ENCODE measurements around the gene TSHZ2.

TSHZ2 gene

GRCh38 chr20:52987295-52987694 lies 15.1 kb downstream of the TSHZ2 start:
- Histone ChIP-seq H3K9me3 (no peaks in the 10 kb centered on the region), H3K27me3 (no peaks in the 10 kb centered on the region), H3K36me3 (no peaks in the 10 kb centered on the region), H3K4me3 (ENCODE audit: low read depth, low read length) (no peak overlapping the region), H3K4me1 (peaks cover 10% of the 10 kb centered on the region)
- no peak for DNase-seq
- TF ChIP-seq CTCF (IDR thresholded peaks at IDR 0.05; ENCODE audit: low read depth, low read length) = no peak

GRCh38 chr20:52991830-52992229 lies 19.7 kb downstream of the TSHZ2 start:
- Histone ChIP-seq H3K36me3 (no peaks in the 10 kb centered on the region), H3K4me3 (ENCODE audit: low read depth, low read length) (no peak overlapping the region), H3K9me3 (no peaks in the 10 kb centered on the region), H3K4me1 (peaks cover 41% of the 10 kb centered on the region), H3K27me3 (no peaks in the 10 kb centered on the region)
- no peak for DNase-seq
- no peak for TF ChIP-seq CTCF (IDR thresholded peaks at IDR 0.05; ENCODE audit: low read depth, low read length)

GRCh38 chr20:52992632-52993031 lies 20.5 kb downstream of the TSHZ2 start:
- no peak for TF ChIP-seq CTCF (IDR thresholded peaks at IDR 0.05; ENCODE audit: low read depth, low read length)
- Histone ChIP-seq H3K4me3 (ENCODE audit: low read depth, low read length) (no peak overlapping the region), H3K9me3 (no peaks in the 10 kb centered on the region), H3K4me1 (peaks cover 45% of the 10 kb centered on the region), H3K27me3 (no peaks in the 10 kb centered on the region), H3K36me3 (no peaks in the 10 kb centered on the region)
- no peak for DNase-seq

DNA sequence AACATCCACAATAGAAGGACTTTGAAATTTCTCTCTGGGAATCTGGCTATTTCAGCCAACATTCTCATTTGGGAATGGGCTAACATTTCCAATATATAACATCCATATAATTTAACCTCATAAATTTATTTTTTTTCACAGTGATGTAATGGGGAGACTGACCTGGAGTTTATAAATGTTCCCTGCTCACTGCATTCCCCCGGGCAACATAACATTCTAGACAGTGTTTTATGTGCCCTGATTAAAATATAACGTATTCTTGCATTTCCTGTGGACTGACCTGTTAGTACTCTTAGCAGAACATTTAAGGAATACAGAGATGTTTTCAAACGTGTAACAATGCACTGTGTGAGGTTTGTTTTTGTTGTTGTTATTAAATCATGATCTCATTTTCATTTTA lies 20.9 kb downstream of the TSHZ2 start:
- Histone ChIP-seq H3K4me3 (ENCODE audit: low read depth, low read length) (no peak overlapping the region), H3K4me1 (peaks cover 45% of the 10 kb centered on the region), H3K27me3 (no peaks in the 10 kb centered on the region), H3K36me3 (no peaks in the 10 kb centered on the region), H3K9me3 (no peaks in the 10 kb centered on the region)
- DNase-seq = no peak
- TF ChIP-seq CTCF (IDR thresholded peaks at IDR 0.05; ENCODE audit: low read depth, low read length) = no peak

GRCh38 chr20:52994184-52994970 lies 22.2 kb downstream of the TSHZ2 start:
- DNase-seq = peak; percentile 48
- TF ChIP-seq CTCF (IDR thresholded peaks at IDR 0.05; ENCODE audit: low read depth, low read length) = no peak
- H3K27me3 ChIP-seq = no peaks in the 10 kb centered on the region
- no peaks in the 10 kb centered on the region for H3K9me3 ChIP-seq
- H3K36me3 ChIP-seq = no peaks in the 10 kb centered on the region
- H3K4me3 ChIP-seq (ENCODE audit: low read depth, low read length) = no peak overlapping the region
- peaks cover 42% of the 10 kb centered on the region for H3K4me1 ChIP-seq

DNA sequence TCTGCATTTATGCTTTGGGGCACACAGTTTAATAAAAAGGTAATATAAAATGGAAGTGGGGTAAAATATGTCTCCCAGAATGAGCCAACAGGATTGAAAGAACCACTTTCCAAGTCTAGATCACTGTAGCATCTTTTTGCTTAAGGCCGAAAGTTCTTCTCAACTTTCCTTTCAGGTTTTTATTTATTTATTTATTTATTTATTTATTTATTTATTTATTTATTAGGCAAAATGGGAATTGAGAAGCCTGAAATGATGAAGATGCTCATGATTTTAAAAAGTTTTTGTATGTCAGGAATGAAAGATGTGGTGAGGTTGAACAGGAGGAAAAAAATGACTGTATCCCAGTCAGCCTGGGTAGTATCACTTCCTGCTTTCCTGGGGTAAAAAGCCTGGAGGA lies 24.0 kb downstream of the TSHZ2 start:
- H3K9me3 ChIP-seq = no peaks in the 10 kb centered on the region
- no peak for DNase-seq
- peaks cover 48% of the 10 kb centered on the region for H3K4me1 ChIP-seq

More for the DNA sequence above, 24.0 kb downstream of the TSHZ2 start:
- no peaks in the 10 kb centered on the region for H3K27me3 ChIP-seq
- no peak overlapping the region for H3K4me3 ChIP-seq (ENCODE audit: low read depth, low read length)
- no peak for TF ChIP-seq CTCF (IDR thresholded peaks at IDR 0.05; ENCODE audit: low read depth, low read length)
- no peaks in the 10 kb centered on the region for H3K36me3 ChIP-seq
